Measurements from ENCODE around the gene AVEN. TPM values are rescaled to one million over a fixed set of nuclear protein-coding genes. Genes with fewer than 3 reads are reported as not detected.

AVEN gene
- total and polyA plus RNA-seq, 2 of the 13 experiments (the other 11 are each of a cell fraction or from before 2014, with no cell fraction given) = 4.4 to 17.5 TPM

DNA sequence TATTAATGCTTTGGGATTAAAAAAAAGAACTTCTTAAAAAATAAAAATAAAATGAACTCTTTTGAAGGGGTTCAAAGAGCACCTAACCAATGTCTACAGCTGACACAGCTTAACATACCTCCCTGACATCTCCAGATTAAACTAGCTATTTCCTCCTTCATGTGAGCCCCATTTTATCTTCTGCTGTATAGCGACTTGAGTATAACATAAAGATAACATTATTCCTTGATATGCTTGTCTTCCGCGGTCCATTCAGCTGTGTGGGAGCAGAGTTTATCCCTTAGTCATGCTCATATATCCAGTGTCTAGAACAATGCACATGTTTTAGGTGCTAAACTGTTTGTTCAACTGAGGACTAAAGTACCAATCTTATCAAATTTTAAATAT lies 78.5 kb downstream of the AVEN start:
- Histone ChIP-seq H3K27me3 (ENCODE audit: control insufficient read depth in 1 of 2, insufficient read depth in 2 of 2, low read length in 2 of 2) (no peaks in the 10 kb centered on the region), H4K20me1 (ENCODE audit: insufficient read depth, low read length) (no peaks in the 10 kb centered on the region), H3K36me3 (replicated peaks in 1 of 2; ENCODE audit: control insufficient read depth in 1 of 2, insufficient read depth in 2 of 2, low read length in 2 of 2) (no peaks in the 10 kb centered on the region), H3K9me3 (ENCODE audit: low read length) (no peaks in the 10 kb centered on the region), H3K27ac (ENCODE audit: extremely low read length, insufficient read depth, low read length) (no peak overlapping the region), H3K79me2 (ENCODE audit: insufficient read depth, low read length) (no peaks in the 10 kb centered on the region), H3K4me3 (replicated peaks in 1 of 3; ENCODE audit: insufficient read depth in 1 of 3, low read depth in 2 of 3, low read length in 3 of 3) (no peak overlapping the region), H3K4me2 (ENCODE audit: low read depth, low read length) (no peak overlapping the region), H2AFZ (ENCODE audit: low read length) (no peak overlapping the region), H3K4me1 (ENCODE audit: insufficient read depth, low read length) (no peaks in the 10 kb centered on the region), H3K9ac (ENCODE audit: insufficient read depth, low read depth, low read length) (no peak overlapping the region)
- DNase-seq (ENCODE audit: low spot score) (no peak), ATAC-seq (no peak), FAIRE-seq (no peak)
- no TSS peak for BruUV-seq (replicated peaks)
- in situ Hi-C loops (cut with HindIII; ENCODE audit: extremely low pct_ligation_motif_present, low pct_unique_long_range_greater_than_20kb) = no loop called here
- intact Hi-C loops (cut with micrococcal nuclease; ENCODE audit: unreplicated experiment) = no loop called here
- POLR2A ChIA-PET = no interaction called here
- TF ChIP-seq HIVEP1 (CRISPR knock-in tag; IDR thresholded peaks at IDR 0.05) = no peak
- no peak for TF ChIP-seq HES4 (CRISPR knock-in tag; IDR thresholded peaks at IDR 0.05; ENCODE audit: borderline replicate concordance)
- 97% methylated on average over 3 of the region's 3 CpGs for WGBS (ENCODE audit: low lambda C conversion rate)
- CTCF ChIA-PET (ENCODE audit: low intra/inter-chr PET ratio, low total read pairs) = no interaction called here

DNA sequence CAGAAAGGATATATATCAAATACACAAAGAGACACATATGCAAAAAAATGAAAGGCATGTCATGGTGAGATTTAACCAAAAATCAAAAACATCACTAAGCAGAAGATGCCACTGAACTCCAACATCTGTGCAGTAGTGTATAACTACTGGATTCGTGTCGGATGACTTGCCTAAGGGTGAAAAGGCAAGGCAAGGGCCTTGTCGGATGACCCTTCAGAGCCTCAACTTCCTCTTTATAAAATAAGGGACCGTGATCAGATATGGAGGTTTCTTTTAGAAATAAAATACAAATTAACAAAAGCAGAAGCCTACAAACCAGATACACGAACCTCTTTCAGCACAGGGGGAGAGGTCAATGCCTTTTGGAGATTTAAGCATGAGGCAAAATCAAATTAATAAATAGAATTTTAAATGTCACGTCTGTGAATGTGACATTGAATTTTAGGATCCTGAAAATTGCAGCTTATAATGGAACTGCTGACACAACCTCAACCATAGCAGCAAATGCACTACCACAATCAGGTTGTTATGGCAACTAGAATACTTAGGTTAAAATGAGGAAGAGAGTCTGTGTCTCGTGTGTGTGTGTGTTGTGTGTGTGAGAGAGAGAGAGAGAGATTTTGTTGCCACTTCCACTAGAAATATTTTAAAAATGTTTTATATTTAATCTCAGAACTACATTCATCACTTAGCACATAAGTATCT lies 79.0 kb downstream of the AVEN start:
- no peak for DNase-seq (ENCODE audit: low spot score)
- FAIRE-seq = no peak
- Histone ChIP-seq H4K20me1 (ENCODE audit: insufficient read depth, low read length) (no peaks in the 10 kb centered on the region), H3K36me3 (replicated peaks in 1 of 2; ENCODE audit: control insufficient read depth in 1 of 2, insufficient read depth in 2 of 2, low read length in 2 of 2) (no peaks in the 10 kb centered on the region), H3K9me3 (ENCODE audit: low read length) (no peaks in the 10 kb centered on the region), H3K79me2 (ENCODE audit: insufficient read depth, low read length) (no peaks in the 10 kb centered on the region), H3K27ac (ENCODE audit: extremely low read length, insufficient read depth, low read length) (no peak overlapping the region), H2AFZ (ENCODE audit: low read length) (no peak overlapping the region), H3K27me3 (ENCODE audit: control insufficient read depth in 1 of 2, insufficient read depth in 2 of 2, low read length in 2 of 2) (no peaks in the 10 kb centered on the region), H3K4me2 (ENCODE audit: low read depth, low read length) (no peak overlapping the region), H3K4me3 (replicated peaks in 1 of 3; ENCODE audit: insufficient read depth in 1 of 3, low read depth in 2 of 3, low read length in 3 of 3) (no peak overlapping the region), H3K9ac (ENCODE audit: insufficient read depth, low read depth, low read length) (no peak overlapping the region), H3K4me1 (ENCODE audit: insufficient read depth, low read length) (no peaks in the 10 kb centered on the region)
- CTCF ChIA-PET (ENCODE audit: low intra/inter-chr PET ratio, low total read pairs) = no interaction called here
- intact Hi-C loops (cut with micrococcal nuclease; ENCODE audit: unreplicated experiment) (no loop called here), in situ Hi-C loops (cut with HindIII; ENCODE audit: extremely low pct_ligation_motif_present, low pct_unique_long_range_greater_than_20kb) (no loop called here)
- no TSS peak for BruUV-seq (replicated peaks)
- no peak for ATAC-seq
- WGBS (ENCODE audit: low lambda C conversion rate) = 87% methylated on average over 7 of the region's 7 CpGs
- POLR2A ChIA-PET = no interaction called here
- TF ChIP-seq, protein P1, sequence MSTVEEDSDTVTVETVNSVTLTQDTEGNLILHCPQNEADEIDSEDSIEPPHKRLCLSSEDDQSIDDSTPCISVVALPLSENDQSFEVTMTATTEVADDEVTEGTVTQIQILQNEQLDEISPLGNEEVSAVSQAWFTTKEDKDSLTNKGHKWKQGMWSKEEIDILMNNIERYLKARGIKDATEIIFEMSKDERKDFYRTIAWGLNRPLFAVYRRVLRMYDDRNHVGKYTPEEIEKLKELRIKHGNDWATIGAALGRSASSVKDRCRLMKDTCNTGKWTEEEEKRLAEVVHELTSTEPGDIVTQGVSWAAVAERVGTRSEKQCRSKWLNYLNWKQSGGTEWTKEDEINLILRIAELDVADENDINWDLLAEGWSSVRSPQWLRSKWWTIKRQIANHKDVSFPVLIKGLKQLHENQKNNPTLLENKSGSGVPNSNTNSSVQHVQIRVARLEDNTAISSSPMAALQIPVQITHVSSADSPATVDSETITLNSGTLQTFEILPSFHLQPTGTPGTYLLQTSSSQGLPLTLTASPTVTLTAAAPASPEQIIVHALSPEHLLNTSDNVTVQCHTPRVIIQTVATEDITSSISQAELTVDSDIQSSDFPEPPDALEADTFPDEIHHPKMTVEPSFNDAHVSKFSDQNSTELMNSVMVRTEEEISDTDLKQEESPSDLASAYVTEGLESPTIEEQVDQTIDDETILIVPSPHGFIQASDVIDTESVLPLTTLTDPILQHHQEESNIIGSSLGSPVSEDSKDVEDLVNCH (CRISPR knock-in tag; IDR thresholded peaks at IDR 0.05) = no peak
- TF ChIP-seq KLF13 (CRISPR knock-in tag; IDR thresholded peaks at IDR 0.05) = no peak
- no peak for TF ChIP-seq GPN1 (CRISPR knock-in tag; IDR thresholded peaks at IDR 0.05; ENCODE audit: borderline replicate concordance)
- TF ChIP-seq ZNF441 (CRISPR knock-in tag; IDR thresholded peaks at IDR 0.05; ENCODE audit: borderline replicate concordance) = no peak
- TF ChIP-seq ZNF558 (CRISPR knock-in tag; IDR thresholded peaks at IDR 0.05; ENCODE audit: borderline replicate concordance) = no peak
- no peak for TF ChIP-seq SYNCRIP (IDR thresholded peaks at IDR 0.05; ENCODE audit: insufficient read depth, low read depth, low read length)
- no peak for TF ChIP-seq IRX3 (CRISPR knock-in tag; IDR thresholded peaks at IDR 0.05; ENCODE audit: borderline replicate concordance, low read depth)
- TF ChIP-seq GFI1 (CRISPR knock-in tag; IDR thresholded peaks at IDR 0.05; ENCODE audit: borderline replicate concordance) = no peak
- TF ChIP-seq EZH2 (conservative IDR thresholded peaks at IDR 0.05; ENCODE audit: low read depth, low read length) = no peak
- TF ChIP-seq, protein P2, sequence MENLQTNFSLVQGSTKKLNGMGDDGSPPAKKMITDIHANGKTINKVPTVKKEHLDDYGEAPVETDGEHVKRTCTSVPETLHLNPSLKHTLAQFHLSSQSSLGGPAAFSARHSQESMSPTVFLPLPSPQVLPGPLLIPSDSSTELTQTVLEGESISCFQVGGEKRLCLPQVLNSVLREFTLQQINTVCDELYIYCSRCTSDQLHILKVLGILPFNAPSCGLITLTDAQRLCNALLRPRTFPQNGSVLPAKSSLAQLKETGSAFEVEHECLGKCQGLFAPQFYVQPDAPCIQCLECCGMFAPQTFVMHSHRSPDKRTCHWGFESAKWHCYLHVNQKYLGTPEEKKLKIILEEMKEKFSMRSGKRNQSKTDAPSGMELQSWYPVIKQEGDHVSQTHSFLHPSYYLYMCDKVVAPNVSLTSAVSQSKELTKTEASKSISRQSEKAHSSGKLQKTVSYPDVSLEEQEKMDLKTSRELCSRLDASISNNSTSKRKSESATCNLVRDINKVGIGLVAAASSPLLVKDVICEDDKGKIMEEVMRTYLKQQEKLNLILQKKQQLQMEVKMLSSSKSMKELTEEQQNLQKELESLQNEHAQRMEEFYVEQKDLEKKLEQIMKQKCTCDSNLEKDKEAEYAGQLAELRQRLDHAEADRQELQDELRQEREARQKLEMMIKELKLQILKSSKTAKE (CRISPR knock-in tag; IDR thresholded peaks at IDR 0.05; ENCODE audit: borderline replicate concordance) = no peak
- no peak for TF ChIP-seq HNRNPLL (IDR thresholded peaks at IDR 0.05; ENCODE audit: low read depth, low read length, poor library complexity, severe bottlenecking)
- no peak for TF ChIP-seq THAP11 (CRISPR knock-in tag; IDR thresholded peaks at IDR 0.05)

All from HepG2 (cell line).